GM21786 (cell line): ENCODE results near the gene ASTL.
A peak's percentile ranks its signal among the peaks of the same experiment; 100 is the strongest.

Source experiments
- ATAC-seq: cut with Tn5 transposase; IDR thresholded peaks from one replicate; pipeline ENCODE4 v1.9.1; 2021; ENCODE audit not compliant: unreplicated experiment

ASTL gene

GRCh38 chr2:96159084-96159830 lies 21.0 kb upstream of the ASTL start:
- ATAC-seq, result no peak

GRCh38 chr2:96158554-96158940 lies 20.2 kb upstream of the ASTL start:
- ATAC-seq, result no peak

DNA sequence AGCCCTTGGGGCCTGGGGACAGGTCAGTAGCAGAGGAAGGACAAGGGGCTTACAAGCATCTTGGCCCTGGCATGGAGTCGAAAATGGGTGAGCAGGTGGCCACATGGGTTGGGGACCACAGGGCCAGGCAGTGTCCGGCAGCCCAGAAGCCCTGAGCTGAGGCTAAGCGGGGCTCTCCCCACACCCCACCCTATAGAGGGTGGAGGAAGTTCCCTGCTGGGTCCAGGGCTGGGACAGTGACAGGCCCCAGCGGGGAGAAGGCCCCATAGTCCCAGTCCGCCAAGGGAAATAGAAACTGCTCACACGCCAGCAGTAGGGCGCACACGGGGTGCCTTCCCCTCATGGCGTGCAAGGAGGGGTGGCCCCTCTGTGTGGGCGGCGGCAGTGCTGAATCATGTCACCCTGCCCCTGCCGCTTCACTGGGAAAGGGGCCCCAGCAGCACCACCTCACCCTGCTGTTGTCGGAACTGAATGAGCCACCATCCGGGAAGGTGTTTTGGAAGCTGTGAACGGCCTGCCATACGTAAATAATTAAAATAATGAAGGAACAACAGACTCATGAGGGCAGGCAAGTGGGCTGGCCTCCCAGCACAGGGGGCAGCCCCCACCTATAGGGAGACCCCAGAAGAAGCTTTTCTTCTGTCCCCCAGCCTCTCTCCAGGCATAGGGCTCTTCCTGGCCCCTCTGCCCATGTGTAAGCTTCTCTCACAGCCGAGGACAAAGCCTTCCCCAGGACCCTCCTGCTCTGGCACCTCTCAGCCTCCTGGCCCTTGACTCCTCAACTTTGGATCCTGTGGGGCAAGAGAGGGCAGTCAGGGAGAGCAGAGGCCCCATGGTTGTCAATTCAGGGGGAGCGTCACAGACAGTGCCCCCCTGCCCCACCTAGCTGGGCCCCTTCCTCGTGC lies 19.6 kb upstream of the ASTL start:
- peak; percentile 64 for ATAC-seq

- peak; percentile 41 for ATAC-seq
Observed at GRCh38 chr2:96156926-96157648, 18.8 kb upstream of the ASTL start.

DNA sequence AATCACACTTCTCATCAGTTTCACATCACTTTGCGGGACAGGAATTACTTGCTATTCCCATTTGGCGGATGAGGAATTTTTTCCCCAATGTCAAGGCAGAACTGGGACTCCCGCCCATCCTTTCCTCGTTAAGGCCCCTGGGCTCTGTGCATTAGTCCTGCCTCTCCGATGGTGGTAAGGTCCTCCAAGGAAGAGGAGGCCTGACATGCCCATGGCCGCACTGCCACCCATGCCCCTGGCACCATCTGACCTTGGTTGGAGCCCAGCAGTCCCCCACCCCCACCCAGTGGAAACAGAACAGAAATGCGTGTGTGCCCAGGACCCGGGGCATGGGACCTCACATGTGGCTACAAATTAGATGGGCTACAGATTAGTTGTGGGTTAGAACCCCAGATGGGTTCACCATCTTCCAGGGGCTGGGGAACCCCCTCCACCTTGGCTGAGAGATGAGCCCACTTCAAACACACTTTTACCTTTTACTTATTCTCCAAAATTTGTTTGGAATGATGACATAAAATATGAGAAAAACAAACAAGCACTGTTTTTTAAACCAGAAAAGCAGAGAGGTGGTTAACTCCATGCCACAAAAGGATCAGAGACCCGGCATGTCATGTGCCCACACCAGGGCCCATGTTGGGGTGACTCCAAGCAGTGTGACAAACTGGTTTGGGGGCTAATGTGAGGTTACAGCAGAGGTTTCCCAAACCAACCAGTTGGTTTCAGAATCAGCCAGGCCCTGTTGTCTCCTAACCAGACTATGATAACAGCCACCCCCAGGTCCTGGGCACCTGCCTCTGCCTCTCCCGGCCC lies 17.9 kb upstream of the ASTL start:
- ATAC-seq, result no peak

DNA sequence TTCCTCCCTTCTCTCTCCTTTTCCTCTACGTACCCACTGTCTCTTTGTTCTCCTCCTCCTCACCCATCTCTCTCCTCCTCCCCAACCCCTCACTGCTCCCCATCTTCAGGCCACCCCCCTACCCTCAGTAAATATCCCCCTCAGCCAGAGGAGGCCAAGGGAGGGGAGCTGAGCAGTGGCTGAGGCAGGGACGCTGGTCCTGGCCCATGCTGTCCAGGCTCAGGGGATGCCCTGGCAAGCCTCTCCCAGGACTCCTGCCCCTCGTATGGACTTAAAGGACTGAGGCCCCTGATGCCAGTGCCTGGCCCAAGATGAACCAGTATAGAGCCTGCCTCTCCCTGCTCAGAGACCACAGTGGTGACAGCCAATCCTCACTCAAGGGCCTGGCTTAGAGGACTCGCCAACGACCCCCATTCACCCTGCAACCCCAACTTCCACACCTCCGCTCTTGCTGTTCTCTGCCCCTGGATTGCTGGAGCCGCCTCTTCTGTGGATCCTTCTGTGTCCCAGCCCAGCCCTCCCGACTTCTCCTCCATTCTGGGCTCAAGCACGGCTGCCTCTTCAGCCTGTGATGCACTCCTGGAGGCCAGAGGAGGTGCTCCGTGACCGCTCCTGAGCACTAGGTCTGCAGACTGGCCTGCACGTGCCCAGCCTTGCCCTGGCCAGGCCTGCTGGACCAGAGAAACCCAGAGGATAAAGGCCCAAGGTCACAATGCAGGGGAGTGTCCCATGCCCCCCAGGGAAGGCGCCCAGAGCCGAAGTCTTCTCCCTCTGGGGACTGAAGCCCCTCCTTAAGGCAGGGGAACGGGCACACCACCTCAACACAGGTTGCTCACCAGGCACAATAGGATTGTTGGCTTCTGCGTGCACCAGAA lies 16.4 kb upstream of the ASTL start:
- ATAC-seq, result no peak

GRCh38 chr2:96153991-96154431 lies 15.7 kb upstream of the ASTL start:
- no peak for ATAC-seq

GRCh38 chr2:96153291-96153713 lies 15.0 kb upstream of the ASTL start:
- ATAC-seq, result no peak

DNA sequence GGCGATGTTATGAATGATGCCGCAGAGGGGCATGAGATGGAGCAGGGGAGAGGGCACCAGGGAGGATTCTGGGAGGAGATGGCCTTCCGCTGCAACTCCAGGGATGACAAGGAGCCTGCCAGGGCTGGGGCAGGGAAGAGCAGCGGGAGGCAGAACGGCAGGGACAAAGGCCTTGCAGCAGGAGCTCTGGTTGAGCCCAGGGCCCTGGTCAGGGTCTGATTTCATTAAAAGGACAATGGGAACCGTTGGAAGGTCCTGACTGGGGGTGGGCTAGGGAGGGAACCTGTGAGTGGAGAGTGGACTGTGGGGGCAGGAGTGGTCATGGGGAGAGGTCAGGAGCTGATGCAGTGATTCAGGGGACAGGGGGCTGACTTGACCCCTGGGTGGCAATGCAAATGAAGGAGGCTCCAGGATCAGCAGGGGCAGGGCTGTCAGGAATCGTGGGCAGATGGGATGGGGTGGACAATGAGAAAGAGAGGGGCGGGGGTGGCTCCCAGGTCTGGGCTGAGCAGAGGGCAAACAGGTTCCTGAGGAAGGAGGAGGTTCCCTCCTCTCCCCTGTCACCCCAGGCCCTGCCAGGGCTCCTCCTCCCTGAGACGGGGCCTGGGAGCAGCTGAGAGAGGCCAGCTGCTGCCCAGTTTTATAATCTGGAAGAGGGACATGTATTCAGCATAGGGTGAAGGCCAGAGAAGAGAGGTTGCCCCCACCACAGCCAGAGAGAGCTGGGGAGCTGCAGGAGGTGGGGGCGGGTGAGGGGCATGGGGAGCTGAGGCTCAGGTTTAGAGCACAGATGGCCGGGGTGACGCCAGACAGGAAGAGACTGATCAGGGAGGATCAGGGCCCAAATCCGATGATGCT lies 14.2 kb upstream of the ASTL start:
- ATAC-seq, result no peak

DNA sequence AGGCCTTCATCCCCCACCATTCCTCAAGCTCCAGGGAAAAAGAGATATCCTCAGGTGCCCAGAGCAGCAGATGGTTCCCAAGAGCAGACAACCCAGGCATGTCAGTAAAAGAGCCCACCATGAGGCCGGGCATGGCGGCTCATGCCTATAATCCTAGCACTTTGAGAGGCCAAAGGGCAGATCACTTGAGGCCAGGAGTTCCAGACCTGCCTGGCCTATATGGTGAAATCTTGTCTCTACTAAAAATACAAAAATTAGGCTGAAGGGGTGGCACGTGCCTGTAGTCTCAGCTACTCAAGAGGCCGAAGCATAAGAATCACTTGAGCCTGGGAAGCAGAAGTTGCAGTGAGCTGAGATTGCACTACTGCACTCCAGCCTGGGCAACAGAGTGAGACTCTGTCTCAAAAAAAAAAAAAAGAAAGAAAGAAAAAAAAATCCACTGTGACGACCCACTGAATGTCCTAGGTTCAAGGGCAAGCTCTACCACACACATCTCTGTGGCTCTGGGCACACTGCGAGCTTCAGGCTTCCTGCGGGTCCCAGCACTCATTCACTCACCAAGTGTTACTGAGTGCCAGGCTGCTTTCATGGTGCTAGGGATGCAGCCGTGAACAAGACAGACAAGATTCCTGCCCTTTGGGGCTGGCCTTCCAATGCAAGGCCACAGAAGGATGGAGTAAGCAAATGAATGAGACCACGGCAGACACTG lies 13.4 kb upstream of the ASTL start:
- no peak for ATAC-seq

GRCh38 chr2:96150791-96151594 lies 12.7 kb upstream of the ASTL start:
- ATAC-seq, result no peak

DNA sequence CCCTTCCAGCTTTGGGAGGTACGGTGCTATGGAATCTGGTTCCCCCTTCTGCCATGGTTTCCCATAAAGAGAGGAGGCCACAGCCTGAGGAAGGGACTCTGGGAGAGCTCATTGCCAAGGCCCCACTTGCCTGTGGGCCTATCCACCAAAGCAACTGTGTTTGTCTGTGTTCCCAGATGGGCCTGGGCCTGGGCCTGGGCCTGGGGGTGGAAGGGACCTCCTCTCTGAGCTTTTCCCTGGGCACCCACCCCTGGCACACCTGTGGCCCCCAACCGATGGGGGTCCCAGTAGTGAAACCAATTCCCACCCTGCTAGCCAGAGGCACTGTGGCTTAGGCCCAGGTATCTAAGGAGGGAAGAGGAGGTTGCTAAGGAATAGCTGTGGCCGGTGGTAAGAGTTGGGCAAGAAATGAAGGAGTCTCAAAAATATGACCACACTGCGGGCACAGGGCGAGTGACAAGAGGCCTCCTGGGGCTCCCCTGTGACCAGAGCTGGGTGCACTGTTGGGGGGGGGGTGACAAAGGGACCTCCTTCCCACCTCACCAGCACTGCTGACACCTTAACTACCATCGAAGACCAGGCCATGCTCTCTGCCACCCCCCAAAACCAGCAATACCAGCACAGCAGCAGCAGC lies 11.8 kb upstream of the ASTL start:
- no peak for ATAC-seq

DNA sequence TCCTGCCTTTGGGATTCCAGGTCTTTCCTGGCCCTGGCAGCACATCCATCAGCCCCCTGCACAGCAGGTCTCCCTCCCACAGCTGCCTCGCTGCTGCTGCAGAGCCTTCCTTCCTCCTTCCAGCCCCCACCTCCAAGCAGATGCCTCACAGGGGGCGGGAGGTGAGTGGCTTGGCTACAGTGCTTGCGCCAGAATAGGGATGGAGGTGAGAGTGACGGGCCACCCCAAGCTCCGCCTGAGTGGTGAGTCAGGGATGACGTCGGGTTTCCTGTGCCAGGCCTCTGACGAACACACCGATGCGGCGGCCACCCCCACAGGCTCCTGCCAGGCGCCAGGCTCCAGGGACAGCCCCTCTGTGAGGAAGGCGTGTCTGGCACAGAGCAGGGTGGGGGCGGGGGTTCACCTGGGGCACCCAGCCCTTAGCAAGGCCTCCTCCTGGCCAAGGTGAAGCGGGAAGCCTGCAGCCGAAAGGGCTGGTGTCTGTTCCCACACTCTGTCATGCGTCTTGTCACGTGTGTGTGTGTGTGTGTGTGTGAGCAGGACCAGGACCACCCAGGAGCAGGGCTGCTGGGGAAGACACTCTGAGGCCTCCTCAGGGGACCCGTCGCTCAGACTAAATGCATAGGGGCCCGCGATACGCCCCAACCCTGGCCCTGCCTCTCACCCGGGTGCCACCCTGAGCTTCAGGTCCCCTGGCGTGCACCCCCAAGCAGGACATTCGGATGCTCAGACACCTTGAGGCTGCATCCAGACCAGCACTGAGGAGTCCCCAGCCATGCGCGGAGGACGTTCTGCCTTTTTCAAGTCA lies 10.3 kb upstream of the ASTL start:
- peak; percentile 48 for ATAC-seq

DNA sequence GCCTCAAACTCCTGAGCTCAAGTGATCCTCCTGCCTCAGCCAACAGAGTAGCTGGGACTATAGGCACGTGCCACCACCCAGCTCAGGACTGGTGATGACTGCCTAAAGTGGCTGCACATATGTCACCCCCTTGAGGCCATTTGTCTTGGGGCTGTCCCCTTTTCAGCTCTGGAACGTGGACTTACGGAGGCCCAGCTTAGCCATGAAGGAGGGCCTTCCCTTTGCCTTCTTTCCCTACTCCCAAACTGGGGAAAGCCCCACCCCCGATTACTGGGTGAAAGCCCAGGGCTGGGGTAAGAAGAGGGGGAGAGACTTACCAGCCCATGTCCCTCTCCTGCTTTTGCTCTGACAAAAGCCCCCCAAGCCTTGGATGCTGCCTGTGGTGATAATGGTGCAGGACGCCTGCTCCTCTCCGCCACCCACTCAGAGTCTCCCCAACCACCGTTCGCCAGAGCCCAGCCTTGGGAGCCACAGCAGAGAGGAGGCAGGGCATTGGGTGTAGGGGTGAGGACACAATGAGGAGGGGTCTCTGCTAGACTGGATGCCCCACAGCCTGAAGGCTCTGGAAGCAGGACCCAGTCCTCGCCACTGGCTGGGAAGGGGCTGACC lies 9.4 kb upstream of the ASTL start:
- no peak for ATAC-seq

DNA sequence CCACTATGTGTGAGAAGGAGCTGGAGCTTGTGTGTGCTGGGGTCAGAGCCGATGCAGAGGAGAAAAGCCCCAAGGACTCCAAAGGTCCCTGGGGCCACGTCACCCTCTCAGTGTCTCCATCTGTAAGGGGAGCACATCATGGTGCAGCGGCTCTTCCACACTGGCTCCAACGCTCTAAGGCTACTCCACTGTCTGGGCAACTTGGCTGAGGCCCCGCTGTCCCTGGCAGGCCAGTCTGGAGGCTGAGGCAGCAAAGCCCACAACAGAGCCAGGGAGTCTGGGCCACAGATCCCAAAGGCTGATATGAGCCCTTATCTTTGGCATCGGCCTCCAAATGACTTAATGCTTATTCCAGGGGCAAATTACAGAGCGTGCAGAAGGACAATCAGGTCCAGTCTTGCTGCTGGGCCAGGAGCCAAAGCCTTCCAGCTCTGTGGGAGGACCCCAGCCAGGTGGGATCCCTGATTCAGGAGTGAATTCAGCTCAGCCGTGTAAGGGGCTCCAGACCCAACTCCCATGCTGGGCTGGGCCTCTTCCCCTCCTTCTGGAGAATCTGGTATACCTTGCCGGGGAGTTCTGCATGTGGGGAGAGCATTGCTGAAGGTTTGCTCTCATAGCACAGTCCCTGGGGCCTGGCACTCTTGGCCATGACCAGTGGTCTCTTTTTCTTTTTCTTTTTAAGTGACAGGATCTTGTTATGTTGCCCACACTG lies 8.7 kb upstream of the ASTL start:
- no peak for ATAC-seq
